ENCODE measurements around the gene ARHGAP44. TPM values are rescaled to one million over a fixed set of nuclear protein-coding genes. Genes with fewer than 3 reads are reported as not detected.
A peak's percentile ranks its signal among the peaks of the same experiment; 100 is the strongest.
"Not testable (repeated sequence)": the region's sequence is repeated elsewhere in the genome, so short reads cannot be mapped to it uniquely, and the experiment has no call there.

Gene ARHGAP44
- polyA plus RNA-seq, 2 donors = 0.81 to 0.96 TPM

DNA sequence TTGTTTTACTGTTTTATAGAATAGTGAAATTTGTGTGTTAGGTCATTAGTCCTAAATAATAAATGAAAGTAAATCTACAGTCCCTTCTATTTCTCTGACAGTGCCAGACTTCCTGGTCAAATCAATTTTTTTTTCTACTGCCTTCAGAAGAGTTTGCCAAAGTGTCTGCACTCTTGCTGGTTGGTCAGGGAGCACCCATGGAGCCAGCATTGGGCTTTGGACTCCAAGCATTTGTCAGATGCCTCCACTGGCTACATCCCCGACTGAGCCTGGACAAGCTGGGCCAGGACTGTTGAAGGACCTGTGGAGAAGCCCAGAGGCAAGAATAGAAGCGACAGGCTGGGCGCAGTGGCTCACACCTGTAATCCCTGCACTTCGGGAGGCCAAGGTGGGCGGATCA, 174.9 kb downstream of the ARHGAP44 start:
- H3K4me1 ChIP-seq (ENCODE audit: control insufficient read depth in 2 of 2, insufficient read depth in 2 of 2, low read length in 1 of 2) = no peaks in the 10 kb centered on the region
- H3K27me3 ChIP-seq (ENCODE audit: control insufficient read depth in 1 of 2, insufficient read depth in 2 of 2, low read length in 2 of 2) = no peaks in the 10 kb centered on the region
- no peak overlapping the region for H3K27ac ChIP-seq (ENCODE audit: low read depth in 2 of 2, low read length in 1 of 2)
- H3K4me3 ChIP-seq (ENCODE audit: low read depth in 1 of 2, low read length in 2 of 2) = no peak overlapping the region
- no peaks in the 10 kb centered on the region for H3K36me3 ChIP-seq (ENCODE audit: control insufficient read depth in 2 of 2, insufficient read depth in 2 of 2, low read length in 1 of 2)
- WGBS, 2 donors = 85 to 90% methylated on average over 5 of the region's 5 CpGs
- H3K9me3 ChIP-seq (ENCODE audit: control insufficient read depth in 2 of 2, insufficient read depth in 1 of 2, low read depth in 1 of 2, low read length in 1 of 2) = peaks cover 0 to 2% of the 10 kb centered on the region in 2 donors

DNA sequence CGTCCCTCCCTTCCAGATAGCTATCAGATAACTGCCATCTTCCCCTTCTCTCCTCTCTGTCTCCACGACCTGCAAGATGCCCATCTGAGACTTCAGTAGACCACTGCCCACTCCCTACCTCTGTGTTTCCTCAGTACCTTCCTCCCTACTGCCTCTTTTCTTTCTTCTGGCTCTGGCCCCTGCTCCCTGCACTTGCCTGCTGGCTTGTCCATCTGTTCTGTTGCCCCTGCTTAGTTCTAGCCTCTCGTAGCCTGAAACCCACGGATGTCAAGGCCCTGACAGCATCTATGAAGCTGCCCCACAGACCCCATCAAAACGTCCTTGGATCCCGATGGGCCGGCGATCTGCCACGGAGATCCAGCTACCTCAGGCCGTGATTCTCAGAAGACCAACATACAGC, 175.5 kb downstream of the ARHGAP44 start:
- Histone ChIP-seq H3K27me3 (ENCODE audit: control insufficient read depth in 1 of 2, insufficient read depth in 2 of 2, low read length in 2 of 2) (no peaks in the 10 kb centered on the region), H3K4me3 (ENCODE audit: low read depth in 1 of 2, low read length in 2 of 2) (no peak overlapping the region), H3K4me1 (ENCODE audit: control insufficient read depth in 2 of 2, insufficient read depth in 2 of 2, low read length in 1 of 2) (no peaks in the 10 kb centered on the region), H3K27ac (ENCODE audit: low read depth in 2 of 2, low read length in 1 of 2) (no peak overlapping the region), H3K9me3 (ENCODE audit: control insufficient read depth in 2 of 2, insufficient read depth in 1 of 2, low read depth in 1 of 2, low read length in 1 of 2) (peaks cover 0 to 2% of the 10 kb centered on the region in 2 donors), H3K36me3 (ENCODE audit: control insufficient read depth in 2 of 2, insufficient read depth in 2 of 2, low read length in 1 of 2) (no peaks in the 10 kb centered on the region)
- WGBS, 2 donors = 82 to 91% methylated on average over 10 of the region's 10 CpGs

DNA sequence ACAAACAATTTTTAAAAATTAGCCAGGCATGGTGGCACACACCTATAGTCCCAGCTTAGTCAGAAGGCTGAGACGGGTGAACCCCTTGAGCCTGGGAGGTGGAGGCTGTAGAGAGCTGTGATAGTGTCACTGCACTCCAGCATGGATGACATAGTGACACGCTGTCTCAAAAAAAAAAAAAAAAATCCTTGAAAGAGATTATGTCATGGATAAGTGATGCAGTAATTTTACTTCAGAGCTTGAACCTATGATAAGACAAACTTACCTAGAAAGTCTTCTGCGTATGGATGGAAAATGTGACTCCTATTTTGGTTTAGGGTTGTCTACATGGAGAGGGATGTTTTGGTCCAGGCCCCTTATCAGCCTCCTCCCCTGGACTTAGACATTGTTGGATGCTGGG, 176.7 kb downstream of the ARHGAP44 start:
- Histone ChIP-seq H3K4me3 (ENCODE audit: low read depth in 1 of 2, low read length in 2 of 2) (no peak overlapping the region), H3K36me3 (ENCODE audit: control insufficient read depth in 2 of 2, insufficient read depth in 2 of 2, low read length in 1 of 2) (no peaks in the 10 kb centered on the region), H3K4me1 (ENCODE audit: control insufficient read depth in 2 of 2, insufficient read depth in 2 of 2, low read length in 1 of 2) (no peaks in the 10 kb centered on the region), H3K27ac (ENCODE audit: low read depth in 2 of 2, low read length in 1 of 2) (no peak overlapping the region), H3K9me3 (ENCODE audit: control insufficient read depth in 2 of 2, insufficient read depth in 1 of 2, low read depth in 1 of 2, low read length in 1 of 2) (peaks cover 0 to 2% of the 10 kb centered on the region in 2 donors), H3K27me3 (ENCODE audit: control insufficient read depth in 1 of 2, insufficient read depth in 2 of 2, low read length in 2 of 2) (no peaks in the 10 kb centered on the region)
- WGBS, 2 donors = 86 to 96% methylated on average over 3 of the region's 3 CpGs

DNA sequence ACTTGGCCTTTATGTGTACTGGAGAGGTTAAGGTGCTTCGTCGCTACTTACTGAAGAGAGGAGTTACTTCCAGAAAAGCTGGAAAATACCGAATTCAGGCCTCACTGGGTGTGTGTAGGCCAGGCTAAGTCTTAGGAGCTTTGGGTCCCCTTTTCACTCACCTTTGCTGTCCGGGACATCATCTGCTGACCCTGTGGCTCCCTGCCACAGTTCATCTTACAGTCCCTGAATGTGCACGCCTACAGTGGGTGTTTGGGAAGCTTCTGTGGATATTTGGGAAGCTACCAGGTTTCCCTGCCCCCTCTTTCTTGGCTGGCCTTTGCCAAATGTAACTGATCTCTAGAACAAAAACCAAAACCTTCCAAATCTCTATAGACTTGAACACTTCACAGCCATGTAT, 177.1 kb downstream of the ARHGAP44 start:
- WGBS, 2 donors = 88 to 90% methylated on average over 5 of the region's 5 CpGs
- no peaks in the 10 kb centered on the region for H3K36me3 ChIP-seq (ENCODE audit: control insufficient read depth in 2 of 2, insufficient read depth in 2 of 2, low read length in 1 of 2)
- H3K27ac ChIP-seq (ENCODE audit: low read depth in 2 of 2, low read length in 1 of 2) = no peak overlapping the region
- no peaks in the 10 kb centered on the region for H3K27me3 ChIP-seq (ENCODE audit: control insufficient read depth in 1 of 2, insufficient read depth in 2 of 2, low read length in 2 of 2)
- no peaks in the 10 kb centered on the region for H3K4me1 ChIP-seq (ENCODE audit: control insufficient read depth in 2 of 2, insufficient read depth in 2 of 2, low read length in 1 of 2)
- H3K9me3 ChIP-seq (ENCODE audit: control insufficient read depth in 2 of 2, insufficient read depth in 1 of 2, low read depth in 1 of 2, low read length in 1 of 2) = peaks cover 0 to 2% of the 10 kb centered on the region in 2 donors
- no peak overlapping the region for H3K4me3 ChIP-seq (ENCODE audit: low read depth in 1 of 2, low read length in 2 of 2)

DNA sequence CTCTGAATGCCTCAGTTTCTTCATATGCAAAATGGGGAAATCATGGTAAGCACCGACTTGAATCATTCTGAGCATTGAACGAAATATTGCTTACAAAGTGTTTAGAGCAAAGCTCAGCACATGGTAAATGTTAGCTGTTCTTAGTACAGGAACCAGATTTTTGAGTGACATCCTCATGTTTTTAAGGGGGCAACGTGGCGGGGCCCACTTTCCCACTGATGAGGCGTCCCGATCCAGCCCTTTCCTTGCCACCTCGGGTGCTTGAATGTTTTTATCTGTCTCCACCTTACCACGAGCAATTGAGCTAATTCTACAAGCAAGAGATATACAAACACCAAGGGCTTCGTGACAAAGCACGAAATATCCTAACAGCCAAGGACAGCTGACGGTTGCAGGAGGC, 178.7 kb downstream of the ARHGAP44 start:
- H3K36me3 ChIP-seq (ENCODE audit: control insufficient read depth in 2 of 2, insufficient read depth in 2 of 2, low read length in 1 of 2) = no peaks in the 10 kb centered on the region
- no peak overlapping the region for H3K4me3 ChIP-seq (ENCODE audit: low read depth in 1 of 2, low read length in 2 of 2)
- no peak overlapping the region for H3K27ac ChIP-seq (ENCODE audit: low read depth in 2 of 2, low read length in 1 of 2)
- no peaks in the 10 kb centered on the region for H3K4me1 ChIP-seq (ENCODE audit: control insufficient read depth in 2 of 2, insufficient read depth in 2 of 2, low read length in 1 of 2)
- H3K27me3 ChIP-seq (ENCODE audit: control insufficient read depth in 1 of 2, insufficient read depth in 2 of 2, low read length in 2 of 2) = no peaks in the 10 kb centered on the region
- H3K9me3 ChIP-seq (ENCODE audit: control insufficient read depth in 2 of 2, insufficient read depth in 1 of 2, low read depth in 1 of 2, low read length in 1 of 2) = peaks cover 0 to 2% of the 10 kb centered on the region in 2 donors
- WGBS, 2 donors = 84 to 87% methylated on average over 11 of the region's 11 CpGs

DNA sequence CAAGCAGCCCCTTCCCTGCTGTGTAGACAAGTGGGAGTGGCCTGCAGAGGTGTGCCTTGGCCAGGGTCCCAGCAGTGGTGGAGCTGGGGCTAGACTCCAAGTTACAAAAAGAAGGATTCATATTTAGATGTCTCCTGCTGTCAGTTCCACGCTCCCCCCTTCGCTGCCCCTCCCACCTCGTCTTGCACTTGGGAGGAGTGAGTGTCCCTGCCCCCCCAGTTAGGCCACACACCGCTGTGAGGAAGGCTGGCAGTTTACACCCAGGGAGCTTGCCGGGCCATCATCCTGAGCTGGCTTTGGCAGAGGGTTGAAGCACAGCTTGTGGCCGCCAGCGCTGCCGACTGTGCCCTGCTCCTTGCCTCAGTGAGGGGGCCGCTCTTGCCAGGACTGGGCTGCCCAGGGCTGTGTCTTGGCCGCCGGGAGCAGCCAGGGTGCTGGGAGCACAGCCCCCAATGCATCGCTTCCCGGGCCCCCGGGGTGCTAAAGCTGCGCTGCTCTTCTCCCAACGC, 184.3 kb downstream of the ARHGAP44 start:
- WGBS, 2 donors = 5 to 16% methylated on average over 16 of the region's 16 CpGs
- H3K4me3 ChIP-seq (ENCODE audit: low read depth in 1 of 2, low read length in 2 of 2) = peak overlapping the region; percentile 21 to 31

DNA sequence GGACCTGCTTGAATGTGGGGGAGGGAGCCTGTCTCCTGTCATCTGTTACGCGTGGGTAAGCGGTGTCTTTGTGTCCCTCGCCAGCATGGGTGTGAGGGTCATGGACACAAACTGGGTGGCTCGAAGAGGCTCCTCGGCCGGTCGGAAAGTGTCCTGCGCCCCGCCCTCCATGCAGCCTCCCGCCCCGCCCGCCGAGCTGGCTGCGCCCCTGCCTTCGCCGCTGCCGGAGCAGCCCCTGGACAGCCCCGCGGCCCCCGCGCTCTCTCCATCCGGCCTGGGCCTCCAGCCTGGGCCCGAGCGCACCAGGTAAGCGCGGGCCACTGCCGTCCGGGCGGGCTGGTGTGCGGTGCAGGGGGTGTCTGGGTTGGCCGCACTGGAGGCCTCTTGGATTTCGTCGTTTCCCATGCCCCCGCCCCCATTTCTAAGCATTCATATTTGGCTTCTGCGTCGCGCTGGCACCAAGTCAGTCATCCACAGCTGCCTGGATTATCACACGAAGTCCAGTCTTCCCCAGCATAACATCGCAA, 184.8 kb downstream of the ARHGAP44 start:
- peak overlapping the region; percentile 21 to 31 for H3K4me3 ChIP-seq (ENCODE audit: low read depth in 1 of 2, low read length in 2 of 2)
- no peaks in the 10 kb centered on the region for H3K9me3 ChIP-seq (ENCODE audit: control insufficient read depth in 2 of 2, insufficient read depth in 1 of 2, low read depth in 1 of 2, low read length in 1 of 2)
- no peaks in the 10 kb centered on the region for H3K36me3 ChIP-seq (ENCODE audit: control insufficient read depth in 2 of 2, insufficient read depth in 2 of 2, low read length in 1 of 2)
- no peak overlapping the region for H3K27ac ChIP-seq (ENCODE audit: low read depth in 2 of 2, low read length in 1 of 2)
- no peaks in the 10 kb centered on the region for H3K27me3 ChIP-seq (ENCODE audit: control insufficient read depth in 1 of 2, insufficient read depth in 2 of 2, low read length in 2 of 2)
- WGBS, 2 donors = 5 to 13% methylated on average over 38 to 40 of the region's 40 CpGs
- peaks cover 5 to 14% of the 10 kb centered on the region in 2 donors for H3K4me1 ChIP-seq (ENCODE audit: control insufficient read depth in 2 of 2, insufficient read depth in 2 of 2, low read length in 1 of 2)

More for the DNA sequence above, 184.3 kb downstream of the ARHGAP44 start:
- no peaks in the 10 kb centered on the region for H3K36me3 ChIP-seq (ENCODE audit: control insufficient read depth in 2 of 2, insufficient read depth in 2 of 2, low read length in 1 of 2)
- H3K27ac ChIP-seq (ENCODE audit: low read depth in 2 of 2, low read length in 1 of 2) = no peak overlapping the region
- no peaks in the 10 kb centered on the region for H3K9me3 ChIP-seq (ENCODE audit: control insufficient read depth in 2 of 2, insufficient read depth in 1 of 2, low read depth in 1 of 2, low read length in 1 of 2)
- peaks cover 5 to 14% of the 10 kb centered on the region in 2 donors for H3K4me1 ChIP-seq (ENCODE audit: control insufficient read depth in 2 of 2, insufficient read depth in 2 of 2, low read length in 1 of 2)
- no peaks in the 10 kb centered on the region for H3K27me3 ChIP-seq (ENCODE audit: control insufficient read depth in 1 of 2, insufficient read depth in 2 of 2, low read length in 2 of 2)

DNA sequence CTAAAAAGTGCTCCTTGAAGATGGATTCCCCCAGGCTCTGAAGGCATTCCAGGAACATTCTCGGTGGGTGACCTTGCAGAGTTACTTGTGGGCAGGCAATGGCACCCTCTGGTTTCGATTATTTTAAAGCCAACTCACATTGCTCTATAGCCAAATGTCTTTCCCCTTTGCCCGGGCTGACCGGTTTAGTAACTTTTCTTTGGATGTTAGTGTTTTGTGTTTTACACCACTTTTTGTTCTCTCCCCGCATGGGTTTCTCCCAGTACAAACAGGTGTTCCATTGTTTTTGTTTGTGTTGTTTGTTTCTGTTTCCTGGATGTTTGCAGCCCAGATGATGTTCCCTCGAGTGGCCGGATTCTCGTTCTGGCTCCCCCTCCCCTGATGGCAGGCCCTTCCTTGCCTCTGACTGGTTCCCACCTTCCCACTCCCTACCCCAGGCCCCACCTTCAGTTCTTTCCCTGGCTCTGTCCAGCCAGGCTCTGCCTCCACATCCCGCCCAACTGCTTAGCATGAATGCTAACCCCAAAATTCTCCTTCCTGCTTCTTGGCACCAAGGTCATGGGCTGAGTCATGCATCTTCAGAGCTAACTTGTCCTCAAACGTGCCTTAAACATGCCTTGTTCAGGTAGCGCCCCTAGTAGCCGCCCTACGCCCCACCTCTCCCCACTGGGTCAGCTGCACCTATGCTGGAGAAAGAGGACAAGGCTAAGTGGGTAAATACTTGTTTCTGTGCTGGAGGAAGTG, 187.9 kb downstream of the ARHGAP44 start:
- H3K4me3 ChIP-seq (ENCODE audit: low read depth in 1 of 2, low read length in 2 of 2) = no peak overlapping the region
- H3K27ac ChIP-seq (ENCODE audit: low read depth in 2 of 2, low read length in 1 of 2) = peak overlapping the region in 1 of 2 donors; percentile 58
- no peaks in the 10 kb centered on the region for H3K9me3 ChIP-seq (ENCODE audit: control insufficient read depth in 2 of 2, insufficient read depth in 1 of 2, low read depth in 1 of 2, low read length in 1 of 2)
- H3K36me3 ChIP-seq (ENCODE audit: control insufficient read depth in 2 of 2, insufficient read depth in 2 of 2, low read length in 1 of 2) = no peaks in the 10 kb centered on the region
- peaks cover 5 to 14% of the 10 kb centered on the region in 2 donors for H3K4me1 ChIP-seq (ENCODE audit: control insufficient read depth in 2 of 2, insufficient read depth in 2 of 2, low read length in 1 of 2)
- WGBS, 2 donors = 51 to 58% methylated on average over 13 of the region's 13 CpGs
- no peaks in the 10 kb centered on the region for H3K27me3 ChIP-seq (ENCODE audit: control insufficient read depth in 1 of 2, insufficient read depth in 2 of 2, low read length in 2 of 2)

DNA sequence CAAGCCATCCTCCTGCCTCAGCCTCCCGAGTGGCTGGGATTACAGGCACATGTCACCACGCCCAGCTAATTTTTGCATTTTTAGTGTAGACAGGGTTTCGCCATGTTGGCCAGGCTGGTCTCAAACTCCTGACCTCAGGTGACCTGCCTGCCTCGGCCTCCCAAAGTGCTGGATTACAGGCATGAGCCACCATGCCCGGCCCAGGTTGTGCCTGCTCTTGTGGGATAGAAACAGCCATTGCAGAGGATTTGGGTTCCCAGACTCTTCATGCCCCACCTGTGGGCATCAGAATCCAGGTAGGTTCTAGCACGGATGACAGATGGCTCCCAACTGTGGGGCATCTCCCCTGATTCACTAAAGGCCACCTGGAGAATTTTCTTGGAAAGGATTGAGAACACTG, 189.5 kb downstream of the ARHGAP44 start:
- H3K9me3 ChIP-seq (ENCODE audit: control insufficient read depth in 2 of 2, insufficient read depth in 1 of 2, low read depth in 1 of 2, low read length in 1 of 2); H3K36me3 ChIP-seq (ENCODE audit: control insufficient read depth in 2 of 2, insufficient read depth in 2 of 2, low read length in 1 of 2); H3K4me3 ChIP-seq (ENCODE audit: low read depth in 1 of 2, low read length in 2 of 2); H3K27ac ChIP-seq (ENCODE audit: low read depth in 2 of 2, low read length in 1 of 2); H3K27me3 ChIP-seq (ENCODE audit: control insufficient read depth in 1 of 2, insufficient read depth in 2 of 2, low read length in 2 of 2): not testable (repeated sequence)
- WGBS, 2 donors = 90 to 91% methylated on average over 6 of the region's 6 CpGs
- H3K4me1 ChIP-seq (ENCODE audit: control insufficient read depth in 2 of 2, insufficient read depth in 2 of 2, low read length in 1 of 2) = peaks cover 5 to 10% of the 10 kb centered on the region in 2 donors

DNA sequence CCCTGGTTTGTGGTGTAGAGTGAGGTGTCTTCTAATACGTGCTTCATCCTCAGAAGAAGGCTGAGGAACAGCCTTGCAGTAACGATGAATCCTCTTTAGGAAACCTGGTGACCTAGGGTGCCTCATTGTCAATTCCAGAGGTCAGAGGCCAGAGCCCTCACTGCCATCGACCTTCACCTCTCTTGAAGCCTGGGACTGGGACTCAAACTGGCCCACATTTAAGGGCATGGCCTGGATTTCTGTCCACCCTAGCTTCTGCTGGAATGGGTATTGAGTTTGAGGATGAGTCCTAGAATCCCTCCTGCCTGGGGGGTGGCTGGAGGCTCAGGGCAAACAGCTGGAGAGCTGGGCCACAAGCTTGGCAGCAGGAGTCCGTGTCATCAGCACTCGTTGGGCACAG, 189.9 kb downstream of the ARHGAP44 start:
- Histone ChIP-seq H3K27ac (ENCODE audit: low read depth in 2 of 2, low read length in 1 of 2) (no peak overlapping the region), H3K9me3 (ENCODE audit: control insufficient read depth in 2 of 2, insufficient read depth in 1 of 2, low read depth in 1 of 2, low read length in 1 of 2) (no peaks in the 10 kb centered on the region), H3K36me3 (ENCODE audit: control insufficient read depth in 2 of 2, insufficient read depth in 2 of 2, low read length in 1 of 2) (no peaks in the 10 kb centered on the region), H3K4me1 (ENCODE audit: control insufficient read depth in 2 of 2, insufficient read depth in 2 of 2, low read length in 1 of 2) (peaks cover 2 to 6% of the 10 kb centered on the region in 2 donors), H3K27me3 (ENCODE audit: control insufficient read depth in 1 of 2, insufficient read depth in 2 of 2, low read length in 2 of 2) (no peaks in the 10 kb centered on the region), H3K4me3 (ENCODE audit: low read depth in 1 of 2, low read length in 2 of 2) (no peak overlapping the region)
- WGBS, 2 donors = 87 to 88% methylated on average over 5 of the region's 5 CpGs

Data from esophagus (tissue), 2 donors.